Aorta (tissue), 5 donors: ENCODE results near the gene ABCA12. TPM values are rescaled to one million over a fixed set of nuclear protein-coding genes. Genes with fewer than 3 reads are reported as not detected.

Experiments
- ATAC-seq: fragments of 200-7000 bp; cut with Tn5 transposase; one replicate; pipeline ENCODE4 v1.9.1; 2022; ENCODE audit warnings: moderate library complexity; ENCODE audit not compliant: low FRiP score
- DNase-seq, 2 donors: peaks; one replicate each; pipeline ENCODE4 v3.0.0-alpha.2; 2020
- H3K27ac ChIP-seq, 2 donors: one replicate each; pipeline ENCODE4 v1.5.1; 2013; ENCODE audit warnings: low read length in 2 of 2, mild to moderate bottlenecking in 2 of 2, moderate library complexity in 2 of 2, control low read depth in 1 of 2, inconsistent platforms in 1 of 2, low read depth in 1 of 2
- H3K27me3 ChIP-seq, 2 donors: one replicate each; pipeline ENCODE4 v1.6.1; 2013; ENCODE audit warnings: control low read depth in 1 of 2, low read length in 1 of 2, mild to moderate bottlenecking in 1 of 2, moderate library complexity in 1 of 2; ENCODE audit not compliant: insufficient read depth in 2 of 2, control insufficient read depth in 1 of 2
- H3K36me3 ChIP-seq, 2 donors: one replicate each; pipeline ENCODE4 v1.6.1; 2013; ENCODE audit warnings: control low read depth in 1 of 2, low read length in 1 of 2, mild to moderate bottlenecking in 1 of 2; ENCODE audit not compliant: insufficient read depth in 2 of 2, control insufficient read depth in 1 of 2
- H3K4me1 ChIP-seq, 2 donors: one replicate each; pipeline ENCODE4 v1.6.1; 2013; ENCODE audit warnings: low read length in 2 of 2, control low read depth in 1 of 2, mild to moderate bottlenecking in 1 of 2, moderate library complexity in 1 of 2; ENCODE audit not compliant: insufficient read depth in 2 of 2, control insufficient read depth in 1 of 2
- H3K4me3 ChIP-seq, 2 donors: one replicate each; pipeline ENCODE4 v1.5.1; 2013; ENCODE audit warnings: low read length in 2 of 2, control low read depth in 1 of 2, mild to moderate bottlenecking in 1 of 2
- H3K9me3 ChIP-seq: one replicate; pipeline ENCODE4 v1.6.1; 2013; ENCODE audit warnings: mild to moderate bottlenecking, low read length; ENCODE audit not compliant: control insufficient read depth
- WGBS, 2 donors: extraction: QIAGEN DNeasy Blood & Tissue Kit; methylation state at CpG; one replicate each; pipeline ENCODE4 v1.1.7; 2013; 5-methylcytosine and 5-hydroxymethylcytosine counted together
- intact Hi-C, 2 donors: fragments of 100-400 bp; cut with DNase I; formaldehyde crosslinking; loops; one replicate each; pipeline versions ENCODE4 v1.14.2 to v1.15.0; 2022
- polyA plus RNA-seq, 2 donors: library from polyadenylated mRNA; stranded (reverse); fragments of 200-250 nt; gene quantifications; one replicate each; pipeline ENCODE4 v1.2.3, GENCODE V29; 2013
- total RNA-seq, 2 donors: library from RNA; stranded (reverse); fragmentation: NEBNext Ultra II Directional; extraction: Animal tissue kit (Norgen Biotek cat#: 25700); gene quantifications; one replicate each; pipeline ENCODE4 v1.2.1, GENCODE V29; 2021
- donor health status: healthy with polysubstance abuse.
- donor health status: Bipolar disorder and iron deficiency.
- donor health status: DM: no; HTN: no; CAD: no.
- donor health status: DM: no; HTN: no; CAD: no.
- donor health status: DM: yes; HTN: yes; CAD: no.

Gene ABCA12
- total and polyA plus RNA-seq, 4 donors: not detected

- WGBS, 2 donors: 54 to 58% methylated on average over 2 of the region's 2 CpGs
- intact Hi-C loops: no loop called here
These were observed 72.3 kb downstream of the ABCA12 start for GRCh38 chr2:215066124-215066523.

DNA sequence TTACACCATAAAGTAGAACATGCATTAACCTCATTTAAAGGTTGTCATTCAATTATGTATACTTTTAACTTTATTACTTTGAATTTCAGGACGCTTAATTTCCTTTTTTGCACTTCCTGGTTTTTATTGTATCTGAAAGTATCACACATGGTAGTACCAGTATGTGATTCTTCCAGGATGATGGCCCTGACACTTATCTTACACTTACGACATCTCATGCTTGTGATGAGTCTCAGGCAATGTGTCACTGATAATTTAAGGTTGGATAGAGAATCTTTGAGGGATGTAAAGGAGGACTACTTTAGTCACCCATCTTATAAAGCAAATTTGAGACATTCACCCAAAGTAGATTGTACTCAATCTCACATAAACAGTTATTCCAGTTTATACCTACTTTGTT lies 74.9 kb downstream of the ABCA12 start:
- Histone ChIP-seq H3K4me1 (no peaks in the 10 kb centered on the region), H3K9me3 (no peaks in the 10 kb centered on the region), H3K36me3 (no peaks in the 10 kb centered on the region), H3K4me3 (no peak overlapping the region), H3K27me3 (peaks cover 0 to 2% of the 10 kb centered on the region in 2 donors), H3K27ac (no peak overlapping the region)
- intact Hi-C loops: no loop called here
- 72 to 82% methylated on average over 2 of the region's 2 CpGs for WGBS, 2 donors
- DNase-seq (no peak), ATAC-seq (no peak)

More at GRCh38 chr2:215066124-215066523, 72.3 kb downstream of the ABCA12 start:
- DNase-seq: no peak
- Histone ChIP-seq H3K27ac (no peak overlapping the region), H3K4me3 (no peak overlapping the region), H3K27me3 (no peaks in the 10 kb centered on the region), H3K36me3 (no peaks in the 10 kb centered on the region), H3K4me1 (no peaks in the 10 kb centered on the region), H3K9me3 (no peaks in the 10 kb centered on the region)
- ATAC-seq: no peak

- Histone ChIP-seq H3K36me3 (no peaks in the 10 kb centered on the region), H3K4me3 (no peak overlapping the region), H3K27me3 (peaks cover 0 to 2% of the 10 kb centered on the region in 2 donors), H3K4me1 (peaks cover 0 to 1% of the 10 kb centered on the region in 2 donors), H3K27ac (no peak overlapping the region), H3K9me3 (no peaks in the 10 kb centered on the region)
- intact Hi-C loops: no loop called here
- ATAC-seq: no peak
- WGBS, 2 donors: 49 to 58% methylated on average over 7 of the region's 7 CpGs
- no peak for DNase-seq
These were observed 77.4 kb downstream of the ABCA12 start for GRCh38 chr2:215060861-215061536.

GRCh38 chr2:215059724-215060123 lies 78.7 kb downstream of the ABCA12 start:
- Histone ChIP-seq H3K27me3 (peaks cover 0 to 2% of the 10 kb centered on the region in 2 donors), H3K36me3 (no peaks in the 10 kb centered on the region), H3K27ac (no peak overlapping the region), H3K4me1 (peaks cover 0 to 1% of the 10 kb centered on the region in 2 donors), H3K9me3 (no peaks in the 10 kb centered on the region), H3K4me3 (no peak overlapping the region)
- ATAC-seq (no peak), DNase-seq (no peak)
- WGBS, 2 donors: 4 to 6% methylated on average over 2 of the region's 2 CpGs
- intact Hi-C loops: no loop called here

- Histone ChIP-seq H3K4me1 (peaks cover 0 to 1% of the 10 kb centered on the region in 2 donors), H3K27ac (no peak overlapping the region), H3K9me3 (no peaks in the 10 kb centered on the region), H3K27me3 (peaks cover 0 to 1% of the 10 kb centered on the region in 2 donors), H3K36me3 (no peaks in the 10 kb centered on the region), H3K4me3 (no peak overlapping the region)
- DNase-seq (no peak), ATAC-seq (no peak)
- intact Hi-C loops: no loop called here
- 60 to 70% methylated on average over 2 of the region's 2 CpGs for WGBS, 2 donors
These were observed 82.5 kb downstream of the ABCA12 start for GRCh38 chr2:215055891-215056290.

DNA sequence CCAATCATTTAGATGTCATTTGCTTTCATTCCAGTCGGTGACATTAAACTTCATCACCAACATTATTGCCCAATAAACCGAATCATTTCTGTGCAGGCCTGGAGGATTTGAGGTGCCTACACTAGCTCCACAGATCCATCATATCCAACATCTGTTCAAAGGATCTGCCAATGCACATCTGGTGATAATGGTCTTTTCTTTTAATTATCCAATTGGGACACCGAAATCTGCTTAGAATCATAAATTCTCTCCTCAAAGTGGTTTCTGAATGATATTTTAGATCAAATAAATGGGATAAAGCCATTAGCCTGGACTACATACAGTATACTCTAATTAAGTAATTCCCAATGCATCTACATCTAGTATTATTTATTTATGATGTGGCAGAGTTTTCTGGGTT lies 85.6 kb downstream of the ABCA12 start:
- Histone ChIP-seq H3K4me3 (no peak overlapping the region), H3K36me3 (no peaks in the 10 kb centered on the region), H3K4me1 (peaks cover 0 to 1% of the 10 kb centered on the region in 2 donors), H3K27ac (no peak overlapping the region), H3K9me3 (no peaks in the 10 kb centered on the region), H3K27me3 (no peaks in the 10 kb centered on the region)
- ATAC-seq (no peak), DNase-seq (no peak)
- WGBS, 2 donors: 90 to 93% methylated on average over 3 of the region's 3 CpGs
- intact Hi-C loops: no loop called here

DNA sequence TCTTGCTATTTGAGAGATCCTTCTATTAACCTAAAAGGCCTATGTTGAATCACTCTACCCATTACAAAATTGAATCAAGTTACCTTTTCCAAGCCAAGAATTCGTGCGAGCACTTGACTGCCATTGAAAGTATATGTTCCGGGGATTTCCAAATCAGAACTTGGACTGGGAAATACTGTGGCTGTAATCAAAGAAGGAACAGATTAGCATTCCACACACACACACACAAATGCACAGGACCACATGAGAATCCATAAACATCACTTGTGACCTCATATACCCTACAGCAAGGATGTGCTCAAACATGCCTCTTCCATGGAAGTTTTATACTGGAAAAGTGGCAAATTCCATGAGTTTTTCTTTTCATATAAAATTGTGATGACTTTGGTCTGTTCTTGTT lies 86.0 kb downstream of the ABCA12 start:
- WGBS, 2 donors: 92 to 95% methylated on average over 3 of the region's 3 CpGs
- Histone ChIP-seq H3K4me3 (no peak overlapping the region), H3K27ac (no peak overlapping the region), H3K4me1 (peaks cover 0 to 1% of the 10 kb centered on the region in 2 donors), H3K9me3 (no peaks in the 10 kb centered on the region), H3K27me3 (no peaks in the 10 kb centered on the region), H3K36me3 (no peaks in the 10 kb centered on the region)
- intact Hi-C loops: no loop called here
- ATAC-seq (no peak), DNase-seq (no peak)

- no peak for ATAC-seq
- intact Hi-C loops: no loop called here
- no peaks in the 10 kb centered on the region for H3K36me3 ChIP-seq
- no peaks in the 10 kb centered on the region for H3K27me3 ChIP-seq
- H3K27ac ChIP-seq: no peak overlapping the region
- no peaks in the 10 kb centered on the region for H3K4me1 ChIP-seq
- H3K9me3 ChIP-seq: no peaks in the 10 kb centered on the region
- H3K4me3 ChIP-seq: no peak overlapping the region
- WGBS, 2 donors: 74 to 86% methylated on average over 2 of the region's 2 CpGs
- DNase-seq: no peak
These were observed 89.1 kb downstream of the ABCA12 start for GRCh38 chr2:215049341-215049740.

DNA sequence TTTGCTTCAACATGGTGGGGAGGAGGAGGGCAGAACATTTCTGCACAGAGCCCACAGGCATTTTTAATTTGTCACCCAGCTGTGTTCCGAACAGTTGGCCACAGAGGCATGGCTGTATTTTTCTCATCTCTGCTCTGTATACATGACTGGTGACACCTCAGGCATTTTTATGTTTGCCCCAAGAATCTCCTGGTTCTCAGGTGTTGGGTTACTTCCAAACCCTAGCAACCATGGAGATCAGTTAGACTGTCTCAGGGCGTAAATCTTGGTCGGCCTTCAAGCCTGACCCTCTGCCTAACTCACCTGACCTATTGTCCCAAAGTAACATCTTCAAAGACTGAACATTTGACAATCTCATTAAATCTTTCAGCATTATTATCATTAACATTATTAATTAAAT lies 100.0 kb downstream of the ABCA12 start:
- H3K4me3 ChIP-seq: no peak overlapping the region
- no peak for ATAC-seq
- intact Hi-C loops: no loop called here
- no peak for DNase-seq
- H3K36me3 ChIP-seq: no peaks in the 10 kb centered on the region
- H3K27ac ChIP-seq: no peak overlapping the region
- no peaks in the 10 kb centered on the region for H3K27me3 ChIP-seq
- WGBS, 2 donors: 89 to 94% methylated on average over 3 of the region's 3 CpGs
- no peaks in the 10 kb centered on the region for H3K4me1 ChIP-seq
- H3K9me3 ChIP-seq: no peaks in the 10 kb centered on the region
